Activated CD4-positive, alpha-beta T cell treated with anti-CD3 and anti-CD28 coated beads, Interleukin-2, amount 10 ng/mL, durations not matched to agents 24 days and 14 days (primary cell): ENCODE measurements around the gene MS4A6E. TPM values are rescaled to one million over a fixed set of nuclear protein-coding genes. Genes with fewer than 3 reads are reported as not detected.
"Not testable (repeated sequence)": the region's sequence is repeated elsewhere in the genome, so short reads cannot be mapped to it uniquely, and the experiment has no call there.

Experiments
- DNase-seq: peaks from one replicate; pipeline ENCODE4 v3.0.0; 2022
- H3K27ac Mint-ChIP-seq: one replicate; pipeline ENCODE4 v1.8.0; 2022; ENCODE audit warnings: mild to moderate bottlenecking, mixed read lengths
- H3K27me3 Mint-ChIP-seq: one replicate; pipeline ENCODE4 v1.8.0; 2022; ENCODE audit warnings: mixed read lengths
- H3K36me3 Mint-ChIP-seq: one replicate; pipeline ENCODE4 v1.8.0; 2022; ENCODE audit warnings: low read depth, mild to moderate bottlenecking, mixed read lengths
- H3K4me1 Mint-ChIP-seq: one replicate; pipeline ENCODE4 v1.8.0; 2021; ENCODE audit warnings: mixed read lengths
- H3K4me3 Mint-ChIP-seq: one replicate; pipeline ENCODE4 v1.8.0; 2022; ENCODE audit warnings: mild to moderate bottlenecking, moderate library complexity, mixed read lengths
- H3K9me3 Mint-ChIP-seq: one replicate; pipeline ENCODE4 v1.8.0; 2021; ENCODE audit warnings: mixed read lengths
- intact Hi-C: fragments of 100-400 bp; cut with micrococcal nuclease; formaldehyde crosslinking; loops from one replicate; pipeline ENCODE4 v1.15.1; 2023
- total RNA-seq: library from RNA; stranded (reverse); gene quantifications from 2 replicates; pipeline ENCODE4 v1.2.3, GENCODE V29; 2022

The MS4A6E gene
- total RNA-seq: not detected in 2 replicates

- Mint-ChIP-seq H3K36me3 (no peaks in the 10 kb centered on the region), H3K4me1 (no peaks in the 10 kb centered on the region), H3K4me3 (no peak within 1 kb of the TSS), H3K9me3 (no peaks in the 10 kb centered on the region), H3K27me3 (no peaks in the 10 kb centered on the region), H3K27ac (no peak within 1 kb of the TSS)
- no peak for DNase-seq
- intact Hi-C loops: no loop called here
Measured at GRCh38 chr11:60326955-60327354, at the start of gene MS4A6E. Gene MS4A6E (plus strand): TSS chr11:60327255. CDS start chr11:60334896, 7,641 bp downstream.

GRCh38 chr11:60280412-60280811 lies 46.6 kb upstream of the MS4A6E start, which contains the start of gene MS4A4A:
Gene MS4A4A (plus strand): TSS chr11:60280666. CDS start chr11:60280676, 10 bp downstream.
- H3K27me3 Mint-ChIP-seq: no peaks in the 10 kb centered on the region
- intact Hi-C loops: no loop called here
- no peak within 1 kb of the TSS for H3K4me3 Mint-ChIP-seq
- DNase-seq: no peak
- no peak within 1 kb of the TSS for H3K27ac Mint-ChIP-seq
- no peaks in the 10 kb centered on the region for H3K4me1 Mint-ChIP-seq
- H3K36me3 Mint-ChIP-seq: no peaks in the 10 kb centered on the region
- H3K9me3 Mint-ChIP-seq: no peaks in the 10 kb centered on the region

GRCh38 chr11:60281485-60281884 lies 45.6 kb upstream of the MS4A6E start:
- no peak for DNase-seq
- H3K4me3 Mint-ChIP-seq: no peak overlapping the region
- H3K36me3 Mint-ChIP-seq: no peaks in the 10 kb centered on the region
- no peaks in the 10 kb centered on the region for H3K4me1 Mint-ChIP-seq
- intact Hi-C loops: no loop called here
- H3K9me3 Mint-ChIP-seq: no peaks in the 10 kb centered on the region
- H3K27ac Mint-ChIP-seq: no peak overlapping the region
- H3K27me3 Mint-ChIP-seq: no peaks in the 10 kb centered on the region

DNA sequence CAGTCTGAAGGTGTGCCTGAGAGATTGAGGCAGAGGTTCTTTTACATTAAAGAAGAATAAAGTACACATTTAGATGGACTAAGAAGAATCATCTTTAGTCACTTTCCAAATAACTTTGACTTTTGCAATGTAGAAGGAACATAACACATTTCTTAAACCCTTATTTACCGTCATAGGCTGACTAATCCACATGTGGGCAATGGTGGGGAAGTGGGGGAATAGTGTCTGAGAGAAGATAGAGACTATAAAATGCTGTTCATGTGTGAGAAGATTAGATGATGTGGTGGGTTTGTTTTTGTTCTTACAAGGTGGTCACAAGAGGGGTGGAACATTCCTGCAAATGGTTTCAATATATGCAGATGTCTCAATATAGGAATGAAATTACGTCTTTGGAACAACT lies 44.8 kb upstream of the MS4A6E start:
- no peaks in the 10 kb centered on the region for H3K36me3 Mint-ChIP-seq
- H3K27me3 Mint-ChIP-seq: no peaks in the 10 kb centered on the region
- no peak overlapping the region for H3K27ac Mint-ChIP-seq
- intact Hi-C loops: no loop called here
- H3K4me1 Mint-ChIP-seq: no peaks in the 10 kb centered on the region
- no peaks in the 10 kb centered on the region for H3K9me3 Mint-ChIP-seq
- no peak for DNase-seq
- H3K4me3 Mint-ChIP-seq: no peak overlapping the region

DNA sequence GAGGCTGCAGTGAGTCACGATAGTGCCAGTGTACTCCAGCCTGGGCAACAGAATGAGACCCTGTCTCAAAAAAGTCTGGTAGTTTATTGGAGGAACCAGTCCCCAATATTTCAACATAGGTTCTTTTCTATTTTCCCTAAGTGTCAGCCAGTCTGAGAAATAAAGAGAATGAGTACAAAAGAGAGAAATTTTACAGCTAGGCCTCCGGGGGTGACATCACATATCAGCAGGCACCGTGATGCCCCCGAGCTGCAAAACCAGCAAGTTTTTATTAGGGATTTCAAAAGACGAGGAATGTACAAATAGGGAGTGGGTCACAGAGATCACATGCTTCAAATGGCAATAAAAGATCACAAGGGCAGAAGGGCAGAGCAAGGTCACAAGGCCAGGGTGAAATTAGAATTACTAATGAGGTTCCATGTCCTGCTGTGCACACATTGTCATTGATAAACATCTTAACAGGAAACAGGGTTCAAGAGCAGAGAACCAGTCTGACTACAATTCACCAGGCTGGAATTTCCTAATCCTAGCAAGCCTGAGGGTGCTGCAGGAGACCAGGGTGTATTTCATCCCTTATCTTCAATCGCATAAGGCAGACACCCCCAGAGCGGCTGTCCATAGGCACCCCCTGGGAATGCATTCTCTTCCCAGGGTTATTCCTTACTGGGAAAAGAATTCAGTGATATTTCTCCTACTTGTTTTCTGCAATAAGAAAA lies 41.5 kb upstream of the MS4A6E start:
- H3K4me1 Mint-ChIP-seq, intact Hi-C loops, H3K9me3 Mint-ChIP-seq, DNase-seq, H3K27me3 Mint-ChIP-seq, H3K36me3 Mint-ChIP-seq, H3K4me3 Mint-ChIP-seq, H3K27ac Mint-ChIP-seq: not testable (repeated sequence)

- intact Hi-C loops: no loop called here
- Mint-ChIP-seq H3K36me3 (no peaks in the 10 kb centered on the region), H3K4me3 (no peak overlapping the region), H3K27me3 (no peaks in the 10 kb centered on the region), H3K4me1 (no peaks in the 10 kb centered on the region), H3K27ac (no peak overlapping the region), H3K9me3 (no peaks in the 10 kb centered on the region)
- no peak for DNase-seq
Measured at GRCh38 chr11:60288531-60288930, 38.5 kb upstream of the MS4A6E start.

GRCh38 chr11:60292145-60292544 lies 34.9 kb upstream of the MS4A6E start:
- Mint-ChIP-seq H3K36me3 (no peaks in the 10 kb centered on the region), H3K4me1 (no peaks in the 10 kb centered on the region), H3K27ac (no peak overlapping the region), H3K4me3 (no peak overlapping the region), H3K9me3 (no peaks in the 10 kb centered on the region), H3K27me3 (peaks cover 2% of the 10 kb centered on the region)
- DNase-seq: no peak
- intact Hi-C loops: no loop called here

DNA sequence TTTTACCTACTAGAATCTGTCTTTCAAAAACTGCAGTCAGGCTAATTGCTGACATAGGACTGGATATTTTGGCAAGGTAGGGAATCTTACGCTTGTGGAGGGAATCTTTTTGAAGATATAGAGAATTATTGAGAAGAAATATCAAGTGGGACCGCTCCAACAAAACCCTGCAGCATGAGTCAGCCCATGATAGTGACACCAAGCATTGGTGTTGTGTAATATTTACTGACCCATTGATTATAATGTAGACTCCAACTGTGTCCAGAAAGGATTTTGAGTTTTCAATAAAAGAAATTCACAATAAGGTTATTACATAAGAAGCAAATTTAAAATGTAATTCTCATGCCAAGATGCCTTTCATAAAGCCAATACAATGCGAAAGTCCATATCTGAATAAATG lies 25.9 kb upstream of the MS4A6E start:
- Mint-ChIP-seq H3K4me3 (no peak overlapping the region), H3K9me3 (no peaks in the 10 kb centered on the region), H3K27me3 (no peaks in the 10 kb centered on the region), H3K36me3 (no peaks in the 10 kb centered on the region), H3K4me1 (no peaks in the 10 kb centered on the region), H3K27ac (no peak overlapping the region)
- DNase-seq: no peak
- intact Hi-C loops: no loop called here

GRCh38 chr11:60301884-60302283 lies 25.2 kb upstream of the MS4A6E start:
- H3K9me3 Mint-ChIP-seq, intact Hi-C loops: not testable (repeated sequence)

DNA sequence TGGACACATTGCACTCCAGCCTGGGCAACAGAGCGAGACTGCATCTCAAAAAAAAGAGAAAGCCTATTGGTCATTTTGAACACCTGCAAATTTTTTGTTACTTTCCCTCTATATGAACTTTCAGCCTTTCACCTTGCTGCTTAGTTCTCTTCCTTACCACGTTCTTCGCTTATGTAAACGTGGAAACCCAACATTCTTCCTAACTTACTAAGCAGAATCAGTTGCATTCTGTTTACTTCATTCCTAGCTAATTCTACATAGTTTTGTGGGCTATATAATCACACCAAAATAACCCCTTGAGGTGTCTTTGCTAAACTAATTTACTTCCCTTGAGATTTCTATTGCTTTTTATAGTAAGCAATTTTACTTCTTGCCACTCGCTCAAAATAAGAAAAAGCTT lies 23.4 kb upstream of the MS4A6E start:
- H3K4me1 Mint-ChIP-seq: peaks cover 2% of the 10 kb centered on the region
- DNase-seq: no peak

More at GRCh38 chr11:60301884-60302283, 25.2 kb upstream of the MS4A6E start:
- not testable (repeated sequence) for H3K4me1 Mint-ChIP-seq, DNase-seq, H3K27me3 Mint-ChIP-seq, H3K27ac Mint-ChIP-seq, H3K36me3 Mint-ChIP-seq, H3K4me3 Mint-ChIP-seq

DNA sequence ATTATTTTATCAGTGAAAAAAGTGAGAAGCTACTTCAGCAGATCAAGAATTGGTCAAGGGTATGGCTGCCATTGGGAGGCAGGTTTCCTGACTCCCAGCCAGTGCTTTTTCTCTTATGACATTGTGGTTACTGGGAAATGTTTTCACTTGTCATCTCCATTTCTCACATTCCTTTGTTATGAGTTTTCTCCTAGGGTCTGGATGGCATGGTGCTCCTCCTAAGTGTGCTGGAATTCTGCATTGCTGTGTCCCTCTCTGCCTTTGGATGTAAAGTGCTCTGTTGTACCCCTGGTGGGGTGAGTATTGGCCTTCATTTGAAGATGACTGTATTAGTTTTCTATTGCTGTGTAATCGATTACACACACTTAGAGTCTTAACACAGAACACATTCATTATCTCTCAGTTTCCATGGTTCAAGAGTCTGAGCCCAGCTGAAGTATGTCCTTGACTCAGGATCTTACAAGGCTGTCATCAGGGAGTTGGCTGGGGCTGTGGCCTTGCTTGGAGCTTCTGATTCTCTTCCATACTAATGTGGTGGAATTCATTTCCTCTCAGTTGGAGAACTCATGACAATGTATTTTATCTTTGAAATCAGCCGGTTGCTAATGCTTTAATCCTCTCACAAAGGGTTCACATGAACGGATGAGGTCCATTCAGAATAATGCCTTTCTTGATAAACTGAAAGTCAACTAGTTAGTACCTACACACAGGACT lies 21.0 kb upstream of the MS4A6E start:
- H3K4me3 Mint-ChIP-seq: no peak overlapping the region
- no peaks in the 10 kb centered on the region for H3K9me3 Mint-ChIP-seq
- no peaks in the 10 kb centered on the region for H3K36me3 Mint-ChIP-seq
- peaks cover 2% of the 10 kb centered on the region for H3K4me1 Mint-ChIP-seq
- no peak for DNase-seq
- no peak overlapping the region for H3K27ac Mint-ChIP-seq
- intact Hi-C loops: no loop called here
- no peaks in the 10 kb centered on the region for H3K27me3 Mint-ChIP-seq

More for the DNA sequence above, 23.4 kb upstream of the MS4A6E start:
- Mint-ChIP-seq H3K9me3 (no peaks in the 10 kb centered on the region), H3K27ac (no peak overlapping the region), H3K4me3 (no peak overlapping the region), H3K36me3 (no peaks in the 10 kb centered on the region), H3K27me3 (no peaks in the 10 kb centered on the region)
- intact Hi-C loops: no loop called here

DNA sequence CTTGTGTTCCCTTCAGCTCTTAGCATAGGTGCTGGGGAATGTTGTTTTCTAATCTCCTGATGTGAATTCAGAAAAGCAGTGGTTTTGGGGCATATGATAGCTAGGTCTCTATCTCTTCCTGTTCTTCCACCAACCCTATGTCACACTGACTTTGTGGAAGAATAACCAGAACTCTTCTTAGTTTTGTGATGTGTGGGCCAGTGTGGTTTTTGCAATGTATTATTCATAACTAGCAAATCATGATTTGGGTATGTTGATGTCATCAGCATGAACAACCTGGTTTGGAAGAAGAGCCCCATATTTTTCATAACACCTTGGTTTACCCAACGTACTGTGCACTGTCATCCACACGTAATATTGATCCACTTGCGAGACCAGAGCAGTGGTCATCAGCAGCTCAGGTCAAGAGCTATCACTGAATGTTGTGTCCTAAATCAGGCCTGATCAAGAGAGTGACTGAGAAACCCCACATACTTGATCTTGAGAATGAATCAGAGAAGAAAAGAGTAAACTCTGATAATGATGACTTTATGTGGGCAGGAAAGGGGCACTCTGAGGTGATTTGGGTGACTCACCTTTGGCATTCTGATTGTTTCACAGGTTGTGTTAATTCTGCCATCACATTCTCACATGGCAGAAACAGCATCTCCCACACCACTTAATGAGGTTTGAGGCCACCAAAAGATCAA lies 19.4 kb upstream of the MS4A6E start:
- Mint-ChIP-seq H3K9me3 (no peaks in the 10 kb centered on the region), H3K27ac (no peak overlapping the region), H3K36me3 (no peaks in the 10 kb centered on the region), H3K4me1 (peaks cover 2% of the 10 kb centered on the region), H3K4me3 (no peak overlapping the region), H3K27me3 (no peaks in the 10 kb centered on the region)
- intact Hi-C loops: no loop called here
- no peak for DNase-seq

GRCh38 chr11:60310407-60310998 lies 16.6 kb upstream of the MS4A6E start:
- Mint-ChIP-seq H3K9me3 (no peaks in the 10 kb centered on the region), H3K4me3 (no peak overlapping the region), H3K4me1 (peaks cover 2% of the 10 kb centered on the region), H3K36me3 (no peaks in the 10 kb centered on the region), H3K27me3 (peaks cover 1% of the 10 kb centered on the region), H3K27ac (no peak overlapping the region)
- DNase-seq: no peak
- intact Hi-C loops: no loop called here
